Measurements from ENCODE around the gene EXOC6B.

EXOC6B gene

GRCh38 chr2:72155737-72156136 lies 670.1 kb downstream of the EXOC6B start:
- Histone ChIP-seq H3K27me3 (ENCODE audit: insufficient read depth, low read length) (peaks cover 24% of the 10 kb centered on the region), H3K4me1 (ENCODE audit: control insufficient read depth, insufficient read depth, low read length, unreplicated experiment) (no peaks in the 10 kb centered on the region), H3K4me3 (ENCODE audit: low read depth, low read length) (no peak overlapping the region), H3K79me2 (ENCODE audit: control insufficient read depth, insufficient read depth, low read length, unreplicated experiment) (no peaks in the 10 kb centered on the region), H3K27ac (ENCODE audit: low read depth, low read length) (no peak overlapping the region), H2AFZ (ENCODE audit: low read length, unreplicated experiment) (no peak overlapping the region), H3K36me3 (ENCODE audit: insufficient read depth, low read length) (no peaks in the 10 kb centered on the region)

GRCh38 chr2:72155151-72155550 lies 670.7 kb downstream of the EXOC6B start:
- H3K79me2 ChIP-seq (ENCODE audit: control insufficient read depth, insufficient read depth, low read length, unreplicated experiment), result no peaks in the 10 kb centered on the region
- H3K36me3 ChIP-seq (ENCODE audit: insufficient read depth, low read length), result no peaks in the 10 kb centered on the region
- peaks cover under 1% of the 10 kb centered on the region for H3K4me1 ChIP-seq (ENCODE audit: control insufficient read depth, insufficient read depth, low read length, unreplicated experiment)
- peaks cover 28% of the 10 kb centered on the region for H3K27me3 ChIP-seq (ENCODE audit: insufficient read depth, low read length)
- no peak overlapping the region for H3K4me3 ChIP-seq (ENCODE audit: low read depth, low read length)
- no peak overlapping the region for H2AFZ ChIP-seq (ENCODE audit: low read length, unreplicated experiment)
- H3K27ac ChIP-seq (ENCODE audit: low read depth, low read length), result no peak overlapping the region

GRCh38 chr2:72154386-72154975 lies 671.4 kb downstream of the EXOC6B start:
- H3K27ac ChIP-seq (ENCODE audit: low read depth, low read length), result no peak overlapping the region
- peaks cover 7% of the 10 kb centered on the region for H3K4me1 ChIP-seq (ENCODE audit: control insufficient read depth, insufficient read depth, low read length, unreplicated experiment)
- H3K4me3 ChIP-seq (ENCODE audit: low read depth, low read length), result no peak overlapping the region
- H3K36me3 ChIP-seq (ENCODE audit: insufficient read depth, low read length), result no peaks in the 10 kb centered on the region
- H3K79me2 ChIP-seq (ENCODE audit: control insufficient read depth, insufficient read depth, low read length, unreplicated experiment), result no peaks in the 10 kb centered on the region
- H2AFZ ChIP-seq (ENCODE audit: low read length, unreplicated experiment), result no peak overlapping the region
- H3K27me3 ChIP-seq (ENCODE audit: insufficient read depth, low read length), result peaks cover 35% of the 10 kb centered on the region

- Histone ChIP-seq H3K4me1 (ENCODE audit: control insufficient read depth, insufficient read depth, low read length, unreplicated experiment) (peaks cover 11% of the 10 kb centered on the region), H3K27me3 (ENCODE audit: insufficient read depth, low read length) (peaks cover 40% of the 10 kb centered on the region), H2AFZ (ENCODE audit: low read length, unreplicated experiment) (no peak overlapping the region), H3K36me3 (ENCODE audit: insufficient read depth, low read length) (no peaks in the 10 kb centered on the region), H3K4me3 (ENCODE audit: low read depth, low read length) (no peak overlapping the region), H3K27ac (ENCODE audit: low read depth, low read length) (no peak overlapping the region), H3K79me2 (ENCODE audit: control insufficient read depth, insufficient read depth, low read length, unreplicated experiment) (no peaks in the 10 kb centered on the region)
These were observed 671.9 kb downstream of the EXOC6B start for GRCh38 chr2:72153924-72154323.

GRCh38 chr2:72153026-72153791 lies 672.6 kb downstream of the EXOC6B start:
- Histone ChIP-seq H3K79me2 (ENCODE audit: control insufficient read depth, insufficient read depth, low read length, unreplicated experiment) (no peaks in the 10 kb centered on the region), H3K4me1 (ENCODE audit: control insufficient read depth, insufficient read depth, low read length, unreplicated experiment) (peaks cover 12% of the 10 kb centered on the region), H3K36me3 (ENCODE audit: insufficient read depth, low read length) (no peaks in the 10 kb centered on the region), H3K27ac (ENCODE audit: low read depth, low read length) (no peak overlapping the region), H2AFZ (ENCODE audit: low read length, unreplicated experiment) (no peak overlapping the region), H3K4me3 (ENCODE audit: low read depth, low read length) (no peak overlapping the region), H3K27me3 (ENCODE audit: insufficient read depth, low read length) (peaks cover 40% of the 10 kb centered on the region)

- H3K79me2 ChIP-seq (ENCODE audit: control insufficient read depth, insufficient read depth, low read length, unreplicated experiment), result no peaks in the 10 kb centered on the region
- H3K36me3 ChIP-seq (ENCODE audit: insufficient read depth, low read length), result no peaks in the 10 kb centered on the region
- H3K27me3 ChIP-seq (ENCODE audit: insufficient read depth, low read length), result peaks cover 55% of the 10 kb centered on the region
- H3K27ac ChIP-seq (ENCODE audit: low read depth, low read length), result no peak overlapping the region
- no peak overlapping the region for H3K4me3 ChIP-seq (ENCODE audit: low read depth, low read length)
- H2AFZ ChIP-seq (ENCODE audit: low read length, unreplicated experiment), result no peak overlapping the region
- H3K4me1 ChIP-seq (ENCODE audit: control insufficient read depth, insufficient read depth, low read length, unreplicated experiment), result peaks cover 16% of the 10 kb centered on the region
These were observed 674.9 kb downstream of the EXOC6B start for GRCh38 chr2:72150861-72151356.

GRCh38 chr2:72150157-72150860 lies 675.5 kb downstream of the EXOC6B start:
- no peak overlapping the region for H3K27ac ChIP-seq (ENCODE audit: low read depth, low read length)
- no peaks in the 10 kb centered on the region for H3K36me3 ChIP-seq (ENCODE audit: insufficient read depth, low read length)
- H3K27me3 ChIP-seq (ENCODE audit: insufficient read depth, low read length), result peaks cover 55% of the 10 kb centered on the region
- no peaks in the 10 kb centered on the region for H3K79me2 ChIP-seq (ENCODE audit: control insufficient read depth, insufficient read depth, low read length, unreplicated experiment)
- H3K4me3 ChIP-seq (ENCODE audit: low read depth, low read length), result peak overlapping the region; percentile 80
- H2AFZ ChIP-seq (ENCODE audit: low read length, unreplicated experiment), result no peak overlapping the region
- peaks cover 16% of the 10 kb centered on the region for H3K4me1 ChIP-seq (ENCODE audit: control insufficient read depth, insufficient read depth, low read length, unreplicated experiment)

DNA sequence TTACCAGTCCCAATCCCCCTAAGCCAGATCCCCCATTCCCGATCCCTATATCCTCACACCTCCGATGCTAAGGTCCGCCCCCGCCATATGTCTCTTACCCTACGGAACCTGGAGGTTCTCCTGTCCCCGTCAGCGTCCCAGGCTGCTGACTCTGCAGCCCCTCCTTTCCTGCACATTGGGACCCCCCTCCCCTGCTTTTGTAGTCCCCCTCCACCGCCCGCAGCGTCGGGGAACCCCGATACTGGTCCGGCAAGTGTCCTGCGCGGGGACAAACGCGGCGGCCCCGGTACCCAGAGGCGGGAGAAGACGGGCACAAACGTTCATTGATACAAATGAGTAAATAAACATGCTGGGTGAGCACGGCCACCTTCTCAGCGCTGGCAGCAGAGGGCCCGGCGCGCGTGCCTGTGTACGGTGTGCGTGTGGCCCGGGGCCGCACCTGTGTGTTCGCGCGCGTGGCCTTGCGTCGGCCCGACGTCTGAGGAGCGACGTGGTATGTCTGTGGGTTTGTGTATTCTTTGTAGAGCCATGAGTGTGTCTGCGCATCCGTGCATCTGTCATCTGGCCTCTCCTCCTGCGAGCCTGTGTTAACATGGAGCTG lies 676.2 kb downstream of the EXOC6B start:
- peak overlapping the region; percentile 80 for H3K4me3 ChIP-seq (ENCODE audit: low read depth, low read length)
- no peak overlapping the region for H3K27ac ChIP-seq (ENCODE audit: low read depth, low read length)
- H2AFZ ChIP-seq (ENCODE audit: low read length, unreplicated experiment), result no peak overlapping the region
- H3K27me3 ChIP-seq (ENCODE audit: insufficient read depth, low read length), result peaks cover 57% of the 10 kb centered on the region
- no peaks in the 10 kb centered on the region for H3K36me3 ChIP-seq (ENCODE audit: insufficient read depth, low read length)
- H3K4me1 ChIP-seq (ENCODE audit: control insufficient read depth, insufficient read depth, low read length, unreplicated experiment), result peaks cover 16% of the 10 kb centered on the region
- H3K79me2 ChIP-seq (ENCODE audit: control insufficient read depth, insufficient read depth, low read length, unreplicated experiment), result no peaks in the 10 kb centered on the region

DNA sequence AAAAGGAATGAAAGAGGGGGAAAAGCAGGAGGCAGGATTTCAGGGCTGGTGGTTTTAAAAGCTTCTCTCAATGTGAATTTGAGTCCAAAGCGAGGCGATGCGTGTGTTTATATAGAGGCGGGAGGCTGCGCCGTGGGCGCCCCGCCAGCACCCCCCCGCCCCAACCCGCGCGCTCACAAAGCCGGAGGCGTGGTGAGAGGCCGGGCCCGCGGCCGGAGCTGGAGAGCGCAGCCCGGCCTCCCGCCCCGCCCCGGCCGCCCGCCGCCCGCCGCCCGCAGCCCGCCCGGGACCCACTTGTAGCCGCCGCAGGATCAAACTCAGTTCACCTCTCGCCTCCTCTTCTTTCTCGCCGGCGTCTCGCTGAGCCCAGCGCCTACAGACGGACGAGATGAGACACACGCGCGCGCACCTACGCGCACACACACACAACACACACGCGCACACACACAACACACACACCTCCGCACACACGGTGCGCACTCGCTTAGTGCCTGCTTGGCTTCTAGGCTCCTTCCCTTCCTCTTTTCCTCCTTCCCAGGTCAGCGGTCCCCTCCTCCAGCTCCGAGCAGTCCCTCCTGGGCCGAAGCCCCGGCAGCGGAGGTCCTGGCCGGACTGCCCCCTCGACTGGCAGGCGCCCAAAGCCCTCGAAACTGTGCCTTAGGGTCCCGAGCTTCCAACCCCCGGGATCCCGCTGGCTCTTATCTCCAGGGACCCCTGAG lies 676.8 kb downstream of the EXOC6B start:
- peaks cover 16% of the 10 kb centered on the region for H3K4me1 ChIP-seq (ENCODE audit: control insufficient read depth, insufficient read depth, low read length, unreplicated experiment)
- peaks cover 62% of the 10 kb centered on the region for H3K27me3 ChIP-seq (ENCODE audit: insufficient read depth, low read length)
- H3K4me3 ChIP-seq (ENCODE audit: low read depth, low read length), result peak overlapping the region; percentile 80
- H3K27ac ChIP-seq (ENCODE audit: low read depth, low read length), result no peak overlapping the region
- H3K79me2 ChIP-seq (ENCODE audit: control insufficient read depth, insufficient read depth, low read length, unreplicated experiment), result no peaks in the 10 kb centered on the region
- H3K36me3 ChIP-seq (ENCODE audit: insufficient read depth, low read length), result no peaks in the 10 kb centered on the region
- H2AFZ ChIP-seq (ENCODE audit: low read length, unreplicated experiment), result no peak overlapping the region
